Uterus (tissue), 4 donors: ENCODE data around the gene FPR1. TPM values are rescaled to one million over a fixed set of nuclear protein-coding genes. Genes with fewer than 3 reads are reported as not detected.

Source experiments
- DNase-seq, 2 donors: peaks; one replicate each; pipeline ENCODE4 v3.0.0-alpha.2; 2019 to 2020
- H3K27ac ChIP-seq, 2 donors: fragments of 200-600 bp; sonication (generic); 1 replicate in 1 of 2; 2 replicates in 1 of 2; pipeline ENCODE4 v1.5.1; 2016 to 2018
- H3K27me3 ChIP-seq, 2 donors: fragments of 200-600 bp; sonication (generic); one replicate each; pipeline ENCODE4 v1.5.1; 2018 to 2019; ENCODE audit warnings: control low read depth in 1 of 2
- H3K36me3 ChIP-seq, 2 donors: fragments of 200-600 bp; sonication (generic); one replicate each; pipeline ENCODE4 v1.5.1; 2019; ENCODE audit warnings: control low read depth in 1 of 2
- H3K4me1 ChIP-seq, 2 donors: fragments of 200-600 bp; sonication (generic); one replicate each; pipeline ENCODE4 v1.5.1; 2018 to 2019; ENCODE audit warnings: control low read depth in 1 of 2
- H3K4me3 ChIP-seq, 2 donors: fragments of 200-600 bp; sonication (generic); 1 replicate in 1 of 2; 2 replicates in 1 of 2; pipeline ENCODE4 v1.5.1; 2018 to 2019; ENCODE audit warnings: mild to moderate bottlenecking in 1 of 2
- H3K9me3 ChIP-seq, 2 donors: fragments of 200-600 bp; sonication (generic); one replicate each; pipeline ENCODE4 v1.5.1; 2019; ENCODE audit warnings: control low read depth in 1 of 2
- POLR2A ChIP-seq, 2 donors: fragments of 450-650 bp; IDR thresholded peaks; one replicate each; pipeline ENCODE4 v1.6.1; 2016; ENCODE audit warnings: antibody characterized with exemption in 2 of 2, mild to moderate bottlenecking in 1 of 2, moderate library complexity in 1 of 2
- intact Hi-C: fragments of 100-400 bp; cut with DNase I; formaldehyde crosslinking; loops from one replicate; pipeline ENCODE4 v1.15.1; 2023; ENCODE audit warnings: low total_unique reads
- total RNA-seq, 4 donors: library from RNA; depleted of rRNA in 3 of 4; stranded (reverse); fragments of >200 nt in 3 of 4; gene quantifications; one replicate each; pipeline versions ENCODE4 v1.1.0 to v1.2.4, GENCODE V29; 2014 to 2023
- TF ChIP-seq, protein P1 (sequence below), 4 experiments: fragments of 200-600 bp in 2 of 4; fragments of 450-650 bp in 2 of 4; sonication (generic) in 2 of 4; IDR thresholded peaks; one replicate each; pipeline ENCODE4 v1.5.1; 2016 to 2019; ENCODE audit warnings: antibody characterized with exemption in 4 of 4, mild to moderate bottlenecking in 2 of 4, moderate library complexity in 1 of 4
- donor health status: DM: yes; HTN: yes; CAD: no.

FPR1 gene
- total RNA-seq, 4 donors from 2014 or later: 0.51 to 58.2 (median 2.1) TPM

DNA sequence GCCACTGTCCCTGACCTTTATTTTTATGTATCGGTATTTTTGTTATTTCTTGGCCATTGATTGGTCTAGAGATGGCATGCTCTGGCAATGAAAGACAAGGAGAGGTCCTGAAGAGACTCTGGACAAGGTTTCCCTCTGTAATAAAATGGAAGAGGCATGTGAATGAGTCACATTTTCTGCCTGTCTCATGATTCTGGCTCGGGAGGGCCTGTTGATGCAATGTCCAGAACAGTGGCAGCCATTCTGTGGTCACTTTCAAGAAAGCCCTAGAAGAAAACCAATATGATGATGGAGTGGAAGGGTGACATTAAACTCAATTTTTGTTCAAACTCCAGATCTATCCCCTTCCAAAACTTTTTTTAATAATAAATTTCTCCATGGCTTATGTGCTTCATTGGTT is 41.3 kb upstream of the FPR1 start:
- Histone ChIP-seq H3K27me3 (no peaks in the 10 kb centered on the region), H3K27ac (no peak overlapping the region), H3K9me3 (peaks cover 0 to 4% of the 10 kb centered on the region in 2 donors), H3K4me3 (no peak overlapping the region), H3K36me3 (no peaks in the 10 kb centered on the region), H3K4me1 (no peaks in the 10 kb centered on the region)
- DNase-seq: no peak
- TF ChIP-seq, protein P1, sequence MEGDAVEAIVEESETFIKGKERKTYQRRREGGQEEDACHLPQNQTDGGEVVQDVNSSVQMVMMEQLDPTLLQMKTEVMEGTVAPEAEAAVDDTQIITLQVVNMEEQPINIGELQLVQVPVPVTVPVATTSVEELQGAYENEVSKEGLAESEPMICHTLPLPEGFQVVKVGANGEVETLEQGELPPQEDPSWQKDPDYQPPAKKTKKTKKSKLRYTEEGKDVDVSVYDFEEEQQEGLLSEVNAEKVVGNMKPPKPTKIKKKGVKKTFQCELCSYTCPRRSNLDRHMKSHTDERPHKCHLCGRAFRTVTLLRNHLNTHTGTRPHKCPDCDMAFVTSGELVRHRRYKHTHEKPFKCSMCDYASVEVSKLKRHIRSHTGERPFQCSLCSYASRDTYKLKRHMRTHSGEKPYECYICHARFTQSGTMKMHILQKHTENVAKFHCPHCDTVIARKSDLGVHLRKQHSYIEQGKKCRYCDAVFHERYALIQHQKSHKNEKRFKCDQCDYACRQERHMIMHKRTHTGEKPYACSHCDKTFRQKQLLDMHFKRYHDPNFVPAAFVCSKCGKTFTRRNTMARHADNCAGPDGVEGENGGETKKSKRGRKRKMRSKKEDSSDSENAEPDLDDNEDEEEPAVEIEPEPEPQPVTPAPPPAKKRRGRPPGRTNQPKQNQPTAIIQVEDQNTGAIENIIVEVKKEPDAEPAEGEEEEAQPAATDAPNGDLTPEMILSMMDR (IDR thresholded peaks at IDR 0.05): no peak
- no peak for TF ChIP-seq POLR2A (IDR thresholded peaks at IDR 0.05)
- intact Hi-C loops: no loop called here

DNA sequence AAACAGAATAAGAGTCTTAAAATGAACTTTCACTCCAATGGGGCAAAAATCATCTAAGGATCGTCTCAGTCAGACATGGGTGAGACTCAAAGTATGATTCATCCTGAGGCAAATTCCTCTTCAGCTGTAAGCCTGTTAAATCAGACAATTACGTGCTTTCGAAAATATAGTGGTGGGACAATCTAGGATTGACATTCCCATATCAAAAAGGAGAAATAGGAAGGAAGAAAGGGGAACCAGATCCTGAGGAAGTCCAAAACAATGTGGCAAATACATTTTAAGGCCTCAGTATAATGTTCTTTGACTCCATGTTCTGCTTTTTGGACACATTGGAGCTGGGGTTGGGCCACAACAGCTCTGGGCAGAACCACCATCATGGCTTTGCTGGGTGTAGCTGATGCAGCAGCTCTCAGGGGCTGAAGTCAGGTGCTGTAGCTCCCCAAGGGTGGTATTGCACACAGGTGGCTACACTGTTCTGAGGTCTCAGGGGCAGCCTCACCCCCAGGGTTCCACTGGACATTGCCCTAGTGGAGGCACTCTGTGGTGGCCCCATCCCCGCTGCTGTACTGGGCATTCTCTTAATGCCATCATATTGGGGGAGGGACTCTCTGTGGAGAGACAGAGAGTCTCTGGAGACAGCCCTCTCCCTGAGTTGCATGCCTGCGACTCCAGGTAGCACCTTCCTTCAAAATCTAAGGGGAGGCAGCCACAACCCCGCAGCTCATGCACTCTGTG is 37.5 kb upstream of the FPR1 start:
- H3K9me3 ChIP-seq: peaks cover 0 to 4% of the 10 kb centered on the region in 2 donors
- DNase-seq: no peak
- intact Hi-C loops: no loop called here

DNA sequence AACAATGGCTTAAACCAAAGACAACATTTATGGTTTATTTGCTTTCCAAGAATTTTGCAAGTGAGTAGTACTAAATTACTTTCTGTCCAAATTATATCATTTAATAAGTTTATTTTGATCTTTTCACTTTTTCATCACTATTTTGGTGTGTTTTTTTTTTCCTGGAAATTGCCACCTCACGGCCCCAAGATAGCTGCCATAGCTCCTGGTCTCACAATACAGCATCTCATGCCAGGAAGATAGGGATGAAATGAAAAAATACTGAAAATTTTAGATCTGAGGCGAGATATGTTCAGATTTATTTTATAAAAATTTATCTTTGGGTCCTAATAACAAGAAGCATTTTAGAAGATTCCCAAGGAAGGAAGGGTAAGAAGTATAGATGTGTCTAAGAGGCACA is 36.4 kb upstream of the FPR1 start:
- H3K4me3 ChIP-seq: no peak overlapping the region
- no peak overlapping the region for H3K27ac ChIP-seq
- no peak for DNase-seq
- no peaks in the 10 kb centered on the region for H3K4me1 ChIP-seq
- TF ChIP-seq POLR2A (IDR thresholded peaks at IDR 0.05): no peak
- TF ChIP-seq, protein P1 (IDR thresholded peaks at IDR 0.05): no peak
- intact Hi-C loops: no loop called here
- no peaks in the 10 kb centered on the region for H3K27me3 ChIP-seq
- peaks cover 0 to 2% of the 10 kb centered on the region in 2 donors for H3K9me3 ChIP-seq
- H3K36me3 ChIP-seq: no peaks in the 10 kb centered on the region

More for the DNA sequence above, 37.5 kb upstream of the FPR1 start:
- H3K4me3 ChIP-seq: no peak overlapping the region
- no peaks in the 10 kb centered on the region for H3K4me1 ChIP-seq
- no peaks in the 10 kb centered on the region for H3K27me3 ChIP-seq
- H3K27ac ChIP-seq: no peak overlapping the region
- TF ChIP-seq, protein P1 (IDR thresholded peaks at IDR 0.05): no peak
- TF ChIP-seq POLR2A (IDR thresholded peaks at IDR 0.05): no peak
- no peaks in the 10 kb centered on the region for H3K36me3 ChIP-seq

DNA sequence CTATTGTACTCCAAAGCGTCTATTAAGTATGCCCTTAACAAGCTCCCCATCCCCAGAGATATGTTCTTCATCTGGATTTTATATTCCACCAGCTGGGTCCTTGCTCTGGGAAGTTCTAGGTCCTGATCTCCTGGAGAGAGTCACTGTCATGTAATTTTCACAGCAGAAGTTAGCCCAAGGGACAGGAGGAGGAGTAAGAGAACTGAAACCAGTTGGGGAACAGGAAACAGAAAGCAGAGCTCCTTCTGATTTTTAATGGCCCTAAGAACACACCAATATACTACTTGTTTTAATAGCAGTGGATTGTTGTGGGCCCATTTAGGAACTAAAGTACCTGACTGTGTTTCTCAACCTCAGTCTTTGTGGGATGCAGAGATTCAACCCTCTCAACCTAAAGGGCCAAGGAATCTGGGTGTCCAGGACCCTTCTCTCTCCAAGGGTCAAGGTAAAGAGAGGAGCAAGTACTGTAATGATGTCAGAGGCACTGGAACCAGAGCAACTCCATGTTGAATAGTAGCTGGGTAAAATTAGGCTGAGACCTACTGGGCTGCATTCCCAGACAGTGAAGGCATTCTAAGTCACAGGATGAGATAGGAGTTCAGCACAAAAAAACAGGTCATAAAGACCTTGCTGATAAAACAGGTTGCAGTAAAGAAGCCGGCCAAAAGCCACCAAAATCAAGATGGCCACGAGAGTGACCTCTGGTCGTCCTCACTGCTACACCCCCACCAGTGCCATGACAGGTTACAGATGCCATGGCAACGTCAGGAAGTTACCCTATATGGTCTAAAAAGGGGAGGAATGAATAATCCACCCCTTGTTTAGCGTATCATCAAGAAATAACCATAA is 35.2 kb upstream of the FPR1 start:
- Histone ChIP-seq H3K4me3 (no peak overlapping the region), H3K9me3 (no peaks in the 10 kb centered on the region), H3K4me1 (no peaks in the 10 kb centered on the region), H3K27ac (no peak overlapping the region), H3K27me3 (no peaks in the 10 kb centered on the region), H3K36me3 (no peaks in the 10 kb centered on the region)
- intact Hi-C loops: no loop called here
- DNase-seq: no peak
- no peak for TF ChIP-seq POLR2A (IDR thresholded peaks at IDR 0.05)
- TF ChIP-seq, protein P1 (IDR thresholded peaks at IDR 0.05): no peak
